HCT116 (cell line): ENCODE results near the gene CRYGC. TPM values are rescaled to one million over a fixed set of nuclear protein-coding genes. Genes with fewer than 3 reads are reported as not detected.
A peak's percentile ranks its signal among the peaks of the same experiment; 100 is the strongest.

Source experiments
- ATAC-seq: fragments of 200-7000 bp; cut with Tn5 transposase; 2 replicates; pipeline ENCODE4 v1.9.1; 2020; ENCODE audit warnings: mild to moderate bottlenecking, moderate library complexity
- BruUV-seq: library from RNA; stranded (reverse); fragments of 400-500 nt; replicated peaks from 2 replicates; lab custom pipeline; 2021; lab: Mats Ljungman, UMichigan
- CTCF ChIA-PET: fragments of 300-600 bp; sonication (Branson Sonifier 250); formaldehyde crosslinking; loops from one replicate; lab custom pipeline; 2021; ENCODE audit warnings: antibody characterized with exemption; lab: Charles Lee
- POLR2A ChIA-PET: fragments of 300-600, 350-600 bp; sonication (Branson Sonifier 250); formaldehyde crosslinking; loops from one replicate; lab custom pipeline; 2021; ENCODE audit warnings: antibody characterized with exemption; lab: Charles Lee
- RAD21 ChIA-PET, 2 experiments: fragments of 300-600 bp; sonication (Branson Sonifier 250); formaldehyde crosslinking; loops; one replicate each; lab custom pipeline; 2023; ENCODE audit warnings: low total read pairs in 2 of 2; ENCODE audit not compliant: uncharacterized antibody in 2 of 2, unreplicated experiment in 2 of 2, low non-redundant PET in 1 of 2; lab: Charles Lee
- DNase-seq: peaks from one replicate; pipeline ENCODE4 v3.0.0-alpha.2; 2010; ENCODE audit warnings: low read depth, low spot score
- H2AFZ ChIP-seq: fragments of 200-600 bp; shearing (Covaris generic), sonication (generic); 2 replicates; pipeline ENCODE4 v1.6.1; 2017; ENCODE audit warnings: low read depth, mixed run types, mixed read lengths, antibody characterized with exemption, low read length; ENCODE audit not compliant: poor library complexity, severe bottlenecking
- H3K27ac ChIP-seq: 2 replicates; pipeline ENCODE4 v1.5.1; 2012; ENCODE audit warnings: low read depth, low read length
- H3K27me3 ChIP-seq: fragments of 200-600 bp; sonication (generic); 2 replicates; pipeline ENCODE4 v1.6.1; 2016; ENCODE audit warnings: mixed run types, low read length, mixed read lengths; ENCODE audit not compliant: insufficient read depth
- H3K36me3 ChIP-seq, 2 experiments: fragments of 200-500 bp in 1 of 2; fragments of 200-600 bp in 1 of 2; sonication (Bioruptor generic) in 1 of 2; sonication (generic) in 1 of 2; 2 replicates each; pipeline versions ENCODE4 v1.5.1 to v1.6.1; 2014 to 2016; ENCODE audit warnings: low read length in 2 of 2, inconsistent platforms in 1 of 2, mixed read lengths in 1 of 2, mixed run types in 1 of 2; ENCODE audit not compliant: insufficient read depth in 2 of 2, control insufficient read depth in 1 of 2
- H3K4me1 ChIP-seq, 2 experiments: fragments of 200-600 bp in 1 of 2; sonication (generic) in 1 of 2; 2 replicates each; pipeline versions ENCODE4 v1.5.1 to v1.6.1; 2012 to 2017; ENCODE audit warnings: low read length in 2 of 2, inconsistent platforms in 1 of 2, mild to moderate bottlenecking in 1 of 2, mixed read lengths in 1 of 2, mixed run types in 1 of 2, moderate library complexity in 1 of 2; ENCODE audit not compliant: insufficient read depth in 2 of 2, control insufficient read depth in 1 of 2
- H3K4me2 ChIP-seq: fragments of 200-600 bp; sonication (generic); 2 replicates; pipeline ENCODE4 v1.6.1; 2017; ENCODE audit warnings: mixed run types, low read length, mixed read lengths
- H3K4me3 ChIP-seq, 2 experiments: fragments of 200-600 bp in 1 of 2; sonication (generic) in 1 of 2; replicated peaks in 1 of 2; 2 replicates each; pipeline ENCODE4 v1.5.1; 2011 to 2016; ENCODE audit warnings: low read length in 2 of 2, control low read depth in 1 of 2, low read depth in 1 of 2, mild to moderate bottlenecking in 1 of 2, mixed read lengths in 1 of 2, mixed run types in 1 of 2
- H3K79me2 ChIP-seq: fragments of 200-600 bp; sonication (generic); 2 replicates; pipeline ENCODE4 v1.6.1; 2017; ENCODE audit warnings: mild to moderate bottlenecking, mixed run types, low read length, moderate library complexity, mixed read lengths; ENCODE audit not compliant: insufficient read depth
- H3K9ac ChIP-seq: fragments of 200-600 bp; sonication (generic); 2 replicates; pipeline ENCODE4 v1.6.1; 2016; ENCODE audit warnings: low read length, mixed read lengths
- H3K9me2 ChIP-seq: fragments of 200-600 bp; sonication (generic), shearing (Covaris generic); 2 replicates; pipeline ENCODE4 v1.6.1; 2017; ENCODE audit warnings: mixed run types, mild to moderate bottlenecking, moderate library complexity; ENCODE audit not compliant: insufficient read depth
- H3K9me3 ChIP-seq, 2 experiments: fragments of 200-500 bp in 1 of 2; fragments of 200-600 bp in 1 of 2; sonication (Bioruptor generic) in 1 of 2; sonication (generic) in 1 of 2; 2 replicates each; pipeline ENCODE4 v1.6.1; 2014 to 2017; ENCODE audit warnings: low read length in 2 of 2, mixed read lengths in 2 of 2, inconsistent platforms in 1 of 2, low read depth in 1 of 2, mild to moderate bottlenecking in 1 of 2, mixed run types in 1 of 2, moderate library complexity in 1 of 2; ENCODE audit not compliant: control insufficient read depth in 1 of 2, insufficient read depth in 1 of 2
- H4K20me1 ChIP-seq: fragments of 200-600 bp; sonication (generic), shearing (Covaris generic); 2 replicates; pipeline ENCODE4 v1.6.1; 2017; ENCODE audit warnings: mixed run types, mild to moderate bottlenecking, moderate library complexity; ENCODE audit not compliant: insufficient read depth
- ATF3 ChIP-seq: IDR thresholded peaks from 2 replicates; pipeline ENCODE4 v1.6.1; 2012
- CBX3 ChIP-seq: IDR thresholded peaks from 2 replicates; pipeline ENCODE4 v1.6.1; 2012; ENCODE audit warnings: low read depth
- CEBPB ChIP-seq: IDR thresholded peaks from 2 replicates; pipeline ENCODE4 v1.6.1; 2012; ENCODE audit warnings: low read depth
- CTCF ChIP-seq, 3 experiments: fragments of 200-600 bp in 1 of 3; sonication (generic) in 1 of 3; IDR thresholded peaks in 2 of 3; conservative IDR thresholded peaks in 1 of 3; 2 replicates each; pipeline ENCODE4 v1.5.1; 2012 to 2017; ENCODE audit warnings: low read depth in 2 of 3, low read length in 2 of 3, antibody characterized with exemption in 1 of 3, borderline replicate concordance in 1 of 3, control low read depth in 1 of 3, mild to moderate bottlenecking in 1 of 3, mixed read lengths in 1 of 3, mixed run types in 1 of 3, moderate library complexity in 1 of 3; ENCODE audit not compliant: insufficient read depth in 1 of 3
- EGR1 ChIP-seq: IDR thresholded peaks from 2 replicates; pipeline ENCODE4 v1.6.1; 2012; ENCODE audit warnings: low read depth
- ELF1 ChIP-seq: IDR thresholded peaks from 2 replicates; pipeline ENCODE4 v1.6.1; 2012; ENCODE audit warnings: low read depth, borderline replicate concordance
- EZH2 ChIP-seq: fragments of 200-600 bp; sonication (generic); IDR thresholded peaks from 2 replicates; pipeline ENCODE4 v1.6.1; 2017; ENCODE audit warnings: antibody characterized with exemption, mixed run types
- EZH2phosphoT487 ChIP-seq: fragments of 200-600 bp; IDR thresholded peaks from 2 replicates; pipeline ENCODE4 v1.6.1; 2018; ENCODE audit warnings: antibody characterized with exemption, borderline replicate concordance
- JUND ChIP-seq: IDR thresholded peaks from 2 replicates; pipeline ENCODE4 v1.6.1; 2012
- POLR2AphosphoS5 ChIP-seq: IDR thresholded peaks from 2 replicates; pipeline ENCODE4 v1.6.1; 2011; ENCODE audit warnings: mild to moderate bottlenecking, low read depth, low read length, moderate library complexity
- RAD21 ChIP-seq: IDR thresholded peaks from 2 replicates; pipeline ENCODE4 v1.6.1; 2012; ENCODE audit warnings: low read depth, mild to moderate bottlenecking
- SIN3A ChIP-seq: IDR thresholded peaks from 2 replicates; pipeline ENCODE4 v1.6.1; 2012; ENCODE audit warnings: low read depth
- SP1 ChIP-seq: IDR thresholded peaks from 2 replicates; pipeline ENCODE4 v1.6.1; 2012; ENCODE audit warnings: low read depth
- SRF ChIP-seq: IDR thresholded peaks from 2 replicates; pipeline ENCODE4 v1.6.1; 2012; ENCODE audit warnings: low read depth
- TCF7L2 ChIP-seq: IDR thresholded peaks from 2 replicates; pipeline ENCODE4 v1.7.0; 2011; ENCODE audit warnings: borderline replicate concordance, inconsistent platforms; ENCODE audit not compliant: insufficient read depth, insufficient read length; ENCODE audit errors: extremely low read depth
- YY1 ChIP-seq: IDR thresholded peaks from 2 replicates; pipeline ENCODE4 v1.6.1; 2011; ENCODE audit warnings: low read length, low read depth, moderate library complexity, mild to moderate bottlenecking; ENCODE audit not compliant: insufficient replicate concordance; ENCODE audit errors: extremely low read depth
- ZFX ChIP-seq: fragments of 450-650 bp; IDR thresholded peaks from 2 replicates; pipeline ENCODE4 v1.6.1; 2017
- ZNF274 ChIP-seq: fragments of 200-500 bp; sonication (Bioruptor generic); IDR thresholded peaks from 2 replicates; pipeline ENCODE4 v1.6.1; 2014; ENCODE audit warnings: mild to moderate bottlenecking, low read depth, low read length, inconsistent platforms
- intact Hi-C: fragments of 100-400 bp; cut with micrococcal nuclease; formaldehyde crosslinking; loops from 2 replicates; pipeline ENCODE4 v1.10.0; 2022
- total RNA-seq: library from RNA; stranded (reverse); gene quantifications from one replicate; pipeline ENCODE4 v1.2.1, GENCODE V29; 2021; ENCODE audit not compliant: unreplicated experiment
- TF ChIP-seq, protein P1 (sequence below): IDR thresholded peaks from 2 replicates; pipeline ENCODE4 v1.6.1; 2012; ENCODE audit warnings: low read depth
- TF ChIP-seq, protein P2 (sequence below): IDR thresholded peaks from 2 replicates; pipeline ENCODE4 v1.6.1; 2012

Gene CRYGC
- total RNA-seq, 1 experiment from 2014 or later = not detected

DNA sequence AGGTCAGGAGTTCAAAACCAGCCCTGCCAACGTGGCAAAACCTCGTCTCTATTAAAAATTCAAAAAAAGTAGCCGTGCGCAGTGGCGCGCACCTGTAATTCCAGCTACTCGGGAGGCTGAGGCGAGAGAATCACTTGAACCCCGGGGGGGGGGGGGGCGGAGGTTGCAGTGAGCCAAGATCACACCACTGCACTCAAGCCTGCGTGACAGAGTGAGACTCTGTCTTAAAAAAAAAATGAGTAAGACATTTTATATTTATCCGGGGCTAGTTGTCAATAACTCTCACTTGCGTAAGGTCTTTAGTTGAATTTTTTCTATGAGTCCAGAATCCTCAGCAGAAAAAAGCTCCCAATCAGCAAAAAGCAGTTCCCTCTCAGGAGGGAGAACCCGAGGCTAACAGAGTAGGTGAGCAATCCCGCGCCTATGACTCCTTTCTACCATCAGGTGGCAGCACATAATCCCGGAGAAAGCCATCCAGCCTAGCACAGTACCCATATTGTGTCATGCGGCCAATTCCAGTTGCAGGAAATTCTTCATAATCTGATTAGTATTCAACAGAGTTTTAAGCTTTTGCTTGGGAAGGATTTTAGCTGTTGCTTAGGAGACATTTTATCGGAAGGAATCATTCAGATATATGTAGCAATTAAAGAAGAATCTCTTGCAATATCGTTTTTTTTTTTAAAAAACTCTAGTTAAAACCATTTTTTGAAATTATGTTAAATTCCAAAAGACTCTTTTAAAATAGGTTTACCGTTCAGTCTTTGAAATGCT lies 45.6 kb upstream of the CRYGC start:
- ChIA-PET POLR2A (interaction anchor here (1.3 kb wide), 1 partner anchor 80 kb away, joined by 3 read pairs; the partner anchor contains the start of gene IDH1), CTCF (interaction anchor here (0.8 to 2.7 kb wide), 9 partner anchors 10 to 103 kb away, joined by 3 to 24 read pairs (median 3); partner anchors contain the start of gene IDH1), RAD21 (interaction anchor here in 1 of 2 experiments (1.0 kb wide), 1 partner anchor 73 kb away, joined by 3 read pairs; no protein-coding TSS in a partner anchor)
- H3K9me3 ChIP-seq = no peaks in the 10 kb centered on the region
- H3K4me1 ChIP-seq = peaks cover 6 to 28% of the 10 kb centered on the region in 2 experiments; a peak in 3 of 4 replicates
- no peak overlapping the region for H3K4me3 ChIP-seq
- no peaks in the 10 kb centered on the region for H3K9me2 ChIP-seq
- no peak overlapping the region for H3K9ac ChIP-seq
- H3K27ac ChIP-seq = no peak overlapping the region
- ATAC-seq = peak; percentile 99
- no peaks in the 10 kb centered on the region for H3K79me2 ChIP-seq
- no TSS peak for BruUV-seq
- peak overlapping the region; percentile 95 for H2AFZ ChIP-seq
- H4K20me1 ChIP-seq = no peaks in the 10 kb centered on the region
- intact Hi-C loops = loop anchor here (2.0 kb wide), 1 partner anchor 80 kb away; the partner anchor contains the start of gene IDH1
- no peaks in the 10 kb centered on the region for H3K27me3 ChIP-seq
- peak; percentile 75 for DNase-seq
- no peaks in the 10 kb centered on the region for H3K36me3 ChIP-seq
- H3K4me2 ChIP-seq = peak overlapping the region; percentile 12; the same call in 1 of the 2 replicates
- TF ChIP-seq ZNF274 (no peak), CEBPB (0 out of 2 replicates have a peak, but pooled peaks have one; percentile 16), EZH2phosphoT487 (no peak), TCF7L2 (no peak), CTCF (IDR thresholded peaks at IDR 0.05 in 2 of 3, conservative IDR thresholded peaks at IDR 0.05 in 1 of 3; ENCODE audit: borderline replicate concordance in 1 of 3, insufficient read depth in 1 of 3, low read depth in 2 of 3, low read length in 2 of 3) (peak; percentile 72 to 90 (median 89); a peak in 5 of 6 replicates), JUND (no peak), POLR2AphosphoS5 (no peak), SIN3A (no peak), ELF1 (no peak), RAD21 (peak; percentile 80), YY1 (peak; percentile 62), SP1 (no peak), EZH2 (no peak), CBX3 (no peak; the same call in 1 of the 2 replicates), SRF (no peak), EGR1 (no peak), ZFX (no peak), ATF3 (no peak)
- TF ChIP-seq, protein P1, sequence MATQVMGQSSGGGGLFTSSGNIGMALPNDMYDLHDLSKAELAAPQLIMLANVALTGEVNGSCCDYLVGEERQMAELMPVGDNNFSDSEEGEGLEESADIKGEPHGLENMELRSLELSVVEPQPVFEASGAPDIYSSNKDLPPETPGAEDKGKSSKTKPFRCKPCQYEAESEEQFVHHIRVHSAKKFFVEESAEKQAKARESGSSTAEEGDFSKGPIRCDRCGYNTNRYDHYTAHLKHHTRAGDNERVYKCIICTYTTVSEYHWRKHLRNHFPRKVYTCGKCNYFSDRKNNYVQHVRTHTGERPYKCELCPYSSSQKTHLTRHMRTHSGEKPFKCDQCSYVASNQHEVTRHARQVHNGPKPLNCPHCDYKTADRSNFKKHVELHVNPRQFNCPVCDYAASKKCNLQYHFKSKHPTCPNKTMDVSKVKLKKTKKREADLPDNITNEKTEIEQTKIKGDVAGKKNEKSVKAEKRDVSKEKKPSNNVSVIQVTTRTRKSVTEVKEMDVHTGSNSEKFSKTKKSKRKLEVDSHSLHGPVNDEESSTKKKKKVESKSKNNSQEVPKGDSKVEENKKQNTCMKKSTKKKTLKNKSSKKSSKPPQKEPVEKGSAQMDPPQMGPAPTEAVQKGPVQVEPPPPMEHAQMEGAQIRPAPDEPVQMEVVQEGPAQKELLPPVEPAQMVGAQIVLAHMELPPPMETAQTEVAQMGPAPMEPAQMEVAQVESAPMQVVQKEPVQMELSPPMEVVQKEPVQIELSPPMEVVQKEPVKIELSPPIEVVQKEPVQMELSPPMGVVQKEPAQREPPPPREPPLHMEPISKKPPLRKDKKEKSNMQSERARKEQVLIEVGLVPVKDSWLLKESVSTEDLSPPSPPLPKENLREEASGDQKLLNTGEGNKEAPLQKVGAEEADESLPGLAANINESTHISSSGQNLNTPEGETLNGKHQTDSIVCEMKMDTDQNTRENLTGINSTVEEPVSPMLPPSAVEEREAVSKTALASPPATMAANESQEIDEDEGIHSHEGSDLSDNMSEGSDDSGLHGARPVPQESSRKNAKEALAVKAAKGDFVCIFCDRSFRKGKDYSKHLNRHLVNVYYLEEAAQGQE = no peak
- TF ChIP-seq, protein P2, sequence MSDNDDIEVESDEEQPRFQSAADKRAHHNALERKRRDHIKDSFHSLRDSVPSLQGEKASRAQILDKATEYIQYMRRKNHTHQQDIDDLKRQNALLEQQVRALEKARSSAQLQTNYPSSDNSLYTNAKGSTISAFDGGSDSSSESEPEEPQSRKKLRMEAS = no peak
